NCI-H226 (cell line): ENCODE data around the gene ARID4B.
"Not testable (repeated sequence)": the region's sequence is repeated elsewhere in the genome, so short reads cannot be mapped to it uniquely, and the experiment has no call there.

ENCODE experiments used
- DNase-seq: peaks from one replicate; pipeline ENCODE4 v3.0.0-alpha.2; 2015

ARID4B gene

GRCh38 chr1:235266967-235267366, 61.0 kb downstream of the ARID4B start:
- no peak for DNase-seq

- no peak for DNase-seq
These were observed 61.7 kb downstream of the ARID4B start for GRCh38 chr1:235266325-235266724.

DNA sequence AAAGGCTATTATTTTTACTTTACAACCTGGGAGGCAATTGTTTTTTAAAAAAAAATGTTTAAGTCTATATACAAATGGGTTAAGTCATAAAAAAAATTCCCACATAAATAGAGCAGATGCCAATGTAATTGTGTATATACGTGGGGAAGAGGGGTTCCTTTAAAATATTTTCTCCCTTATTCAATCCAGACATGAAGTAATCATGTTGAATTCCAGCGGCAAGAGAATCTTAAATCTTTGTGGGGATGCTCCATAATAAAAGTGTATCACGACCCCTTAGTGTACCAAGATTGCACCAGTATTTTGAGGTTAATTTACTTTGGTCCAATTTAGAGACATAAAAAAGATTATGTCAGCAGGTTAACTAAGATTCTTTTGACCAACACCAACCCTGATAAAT, 62.1 kb downstream of the ARID4B start:
- DNase-seq: no peak

- DNase-seq: no peak
These were observed 63.7 kb downstream of the ARID4B start for GRCh38 chr1:235264327-235264726.

GRCh38 chr1:235262539-235262938, 65.4 kb downstream of the ARID4B start:
- DNase-seq: no peak

- DNase-seq: no peak
These were observed 66.7 kb downstream of the ARID4B start for GRCh38 chr1:235261243-235261642.

- DNase-seq: no peak
These were observed 68.7 kb downstream of the ARID4B start for GRCh38 chr1:235259133-235259778.

DNA sequence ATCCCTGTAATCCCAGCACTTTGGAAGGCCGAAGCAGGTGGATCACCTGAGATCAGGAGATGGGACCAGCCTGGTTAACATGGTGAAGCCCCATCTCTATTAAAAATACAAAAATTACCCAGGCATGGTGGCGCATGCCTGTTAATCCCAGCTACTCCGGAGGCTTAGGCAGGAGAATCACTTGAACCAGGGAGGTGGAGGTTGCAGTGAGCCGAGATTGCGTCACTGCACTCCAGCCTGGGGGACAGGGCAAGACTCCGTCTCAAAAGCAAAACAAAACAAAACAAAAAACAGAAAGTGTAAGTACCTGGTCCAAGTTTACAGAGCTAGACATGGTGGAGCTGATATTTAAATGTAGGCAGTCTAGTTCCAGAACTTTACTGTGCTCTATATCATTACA, 69.9 kb downstream of the ARID4B start:
- DNase-seq: not testable (repeated sequence)

GRCh38 chr1:235254721-235255120, 73.3 kb downstream of the ARID4B start:
- no peak for DNase-seq

DNA sequence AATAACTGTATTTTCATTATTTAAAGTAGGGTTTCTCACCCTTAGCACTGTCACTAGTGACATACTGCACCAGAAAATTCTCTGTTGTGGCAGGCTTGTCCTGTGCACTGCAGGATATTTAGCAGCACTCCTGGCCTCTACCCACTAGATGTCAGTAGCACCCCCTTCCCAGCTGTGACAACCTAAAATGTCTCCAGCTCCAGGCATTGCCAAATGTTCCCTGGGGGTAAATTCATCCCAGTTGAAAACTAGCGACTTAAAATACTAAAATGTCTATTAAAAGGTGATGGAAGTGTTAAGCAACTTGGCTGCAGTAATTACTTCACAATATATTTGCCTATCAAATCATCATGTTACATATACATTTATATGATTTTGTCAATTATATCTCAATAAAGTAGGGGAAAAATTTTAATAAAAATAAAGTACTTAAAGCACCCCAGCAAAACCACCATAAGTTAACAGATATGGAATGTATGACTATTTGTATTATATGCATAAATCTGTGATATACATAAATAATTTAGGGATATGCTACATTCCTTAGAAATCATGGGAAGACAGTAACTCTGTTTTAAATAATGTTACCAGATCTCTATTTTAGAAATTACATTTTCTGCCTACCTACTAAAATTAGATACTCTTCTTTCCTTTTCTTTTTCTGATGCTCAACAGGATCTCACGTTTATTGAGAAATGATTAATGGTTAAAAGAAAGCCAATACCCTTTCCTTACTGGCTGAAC, 74.6 kb downstream of the ARID4B start:
- DNase-seq: no peak

DNA sequence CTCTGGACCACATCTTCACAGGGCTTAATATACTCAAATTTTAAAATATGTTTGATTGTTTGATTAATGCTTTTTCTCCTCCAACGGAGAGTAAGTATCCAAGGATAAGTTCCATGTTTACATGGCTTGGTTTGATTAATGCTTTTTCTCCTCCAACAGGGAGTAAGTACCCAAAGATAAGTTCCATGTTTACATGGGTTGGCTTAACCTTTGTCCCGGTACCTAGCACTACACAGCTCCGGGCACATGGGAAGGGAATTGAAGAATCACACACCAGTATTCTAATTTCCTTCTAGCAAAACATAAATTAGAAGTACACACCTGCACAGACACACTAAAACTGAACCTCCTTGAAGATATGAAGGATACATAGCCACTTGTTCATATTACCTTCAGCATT, 77.5 kb downstream of the ARID4B start:
- no peak for DNase-seq

DNA sequence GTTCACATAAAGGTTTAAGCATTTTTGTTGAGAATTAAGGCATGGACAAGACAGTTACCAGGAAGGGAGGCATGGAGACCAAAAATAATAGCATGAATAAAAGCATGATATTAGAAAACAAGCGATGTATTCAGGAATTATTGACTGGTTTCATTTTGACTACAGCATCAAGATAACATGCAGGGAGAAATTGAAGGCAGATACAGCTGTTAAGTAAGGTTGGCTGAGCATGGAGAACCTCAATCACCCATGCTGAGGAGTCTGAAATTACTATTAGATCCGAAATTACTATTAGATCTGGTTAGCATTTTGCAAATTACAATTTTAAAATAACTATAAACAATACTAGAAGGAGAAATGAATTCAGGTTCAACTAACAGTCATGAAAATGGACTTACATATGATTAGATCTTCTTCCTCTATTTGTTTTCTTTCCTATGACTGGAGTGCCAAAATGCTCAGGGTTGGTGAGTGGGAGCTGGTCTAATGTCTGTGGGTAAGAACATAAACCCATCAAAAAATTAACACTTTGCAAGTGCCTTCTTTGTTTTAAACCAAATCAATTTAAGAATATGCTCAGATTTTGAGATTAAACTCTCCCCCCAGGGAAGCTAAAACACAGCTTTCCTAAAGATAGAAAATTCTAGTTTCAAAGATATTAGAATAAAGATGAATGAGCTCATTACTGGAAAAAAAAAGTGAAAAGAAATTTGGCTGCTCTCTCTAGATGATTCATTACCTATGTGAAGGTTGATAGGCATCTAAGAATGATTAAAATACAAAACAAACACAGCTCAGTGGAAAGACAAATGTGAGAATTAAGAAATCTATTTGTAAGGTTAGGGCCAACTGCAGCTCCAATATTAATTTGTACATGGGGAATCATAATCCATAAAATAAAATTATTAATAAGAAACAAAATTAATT, 81.7 kb downstream of the ARID4B start:
- DNase-seq: no peak

DNA sequence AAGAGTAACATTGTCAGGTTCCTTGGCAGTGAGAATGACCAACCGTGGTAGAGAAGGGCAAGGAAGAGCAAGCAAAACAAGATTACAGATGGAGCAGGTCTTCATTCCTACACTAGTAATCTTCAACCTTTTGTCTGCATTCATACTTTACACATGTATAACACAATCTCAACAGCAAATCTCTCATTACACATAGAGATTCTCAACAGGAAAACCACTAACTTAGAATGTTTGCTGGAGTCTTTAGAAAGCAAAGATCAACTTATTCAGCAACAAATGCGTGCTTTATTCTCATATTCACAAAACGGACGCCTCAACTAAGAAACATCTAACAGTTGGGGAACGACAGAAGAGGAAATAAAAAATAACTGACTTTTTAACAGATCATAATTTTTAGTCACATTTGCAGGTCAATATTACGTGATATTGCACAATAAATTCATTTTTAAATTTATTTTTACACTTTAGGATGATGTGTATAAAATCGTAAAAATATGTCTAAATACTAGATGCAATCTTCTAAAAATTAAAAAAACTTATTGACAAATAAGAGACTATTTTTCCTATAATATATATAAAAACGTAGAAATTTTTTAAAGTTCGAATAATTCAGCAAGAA, 82.9 kb downstream of the ARID4B start:
- DNase-seq: no peak

- no peak for DNase-seq
These were observed 87.0 kb downstream of the ARID4B start for GRCh38 chr1:235240960-235241359.

GRCh38 chr1:235239851-235240250, 88.1 kb downstream of the ARID4B start:
- no peak for DNase-seq

- DNase-seq: no peak
These were observed 89.4 kb downstream of the ARID4B start for GRCh38 chr1:235238558-235238957.

GRCh38 chr1:235236128-235236527, 91.9 kb downstream of the ARID4B start:
- DNase-seq: no peak

DNA sequence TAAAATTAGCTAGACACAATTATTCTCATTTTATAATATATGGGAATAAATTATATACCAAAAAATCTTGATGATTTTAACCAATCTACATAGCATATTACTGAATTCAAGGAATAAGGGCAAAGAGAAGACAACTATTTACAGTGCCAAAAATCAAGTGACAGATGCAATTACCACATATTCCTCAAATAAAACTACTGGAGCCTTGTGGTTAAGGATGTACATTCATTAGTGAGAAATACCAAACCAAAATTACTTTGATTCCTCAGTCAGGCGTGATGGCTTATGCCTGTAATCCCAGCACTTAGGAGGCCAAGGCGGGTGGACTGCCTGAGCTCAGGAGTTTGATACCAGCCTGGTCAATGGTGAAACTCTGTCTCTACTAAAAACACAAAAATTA, 98.1 kb downstream of the ARID4B start:
- no peak for DNase-seq

DNA sequence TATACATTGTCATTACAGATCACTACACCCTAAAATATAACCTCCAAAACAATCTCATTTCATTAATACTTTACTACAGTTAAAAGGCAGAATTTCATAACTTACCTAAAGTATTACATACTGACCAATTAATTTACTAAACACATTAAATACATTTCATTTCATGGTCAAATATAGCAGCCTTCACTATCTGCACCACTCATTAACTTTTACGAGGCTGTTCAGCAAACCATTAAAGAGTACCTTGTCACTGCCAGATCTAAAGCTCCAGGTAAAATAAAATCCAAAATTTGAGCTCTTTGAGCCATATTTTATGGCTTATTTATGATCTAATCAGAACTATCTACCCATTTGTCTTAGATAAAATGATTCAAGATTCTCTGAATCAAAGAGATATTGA, 100.6 kb downstream of the ARID4B start:
- DNase-seq: no peak

- DNase-seq: no peak
These were observed 101.0 kb downstream of the ARID4B start for GRCh38 chr1:235226933-235227332.

DNA sequence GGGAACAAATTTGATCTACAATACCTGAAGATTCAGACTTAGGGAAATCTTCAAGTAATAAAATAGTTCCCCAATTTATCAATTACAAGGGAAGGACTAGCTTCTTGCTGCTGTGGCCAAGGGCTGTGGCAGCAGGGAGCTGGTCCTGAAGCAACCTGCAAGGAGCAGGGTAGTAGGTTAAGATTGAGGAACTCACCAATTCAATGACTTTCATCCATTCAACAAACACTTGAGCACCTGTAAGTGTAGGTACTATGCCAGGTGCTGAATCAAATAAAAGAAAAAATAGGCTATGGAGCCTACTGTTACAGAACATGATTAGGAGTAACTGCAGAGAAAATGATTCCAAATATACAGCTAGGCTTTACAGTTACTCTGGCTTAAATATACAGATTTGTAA, 102.7 kb downstream of the ARID4B start:
- DNase-seq: no peak

DNA sequence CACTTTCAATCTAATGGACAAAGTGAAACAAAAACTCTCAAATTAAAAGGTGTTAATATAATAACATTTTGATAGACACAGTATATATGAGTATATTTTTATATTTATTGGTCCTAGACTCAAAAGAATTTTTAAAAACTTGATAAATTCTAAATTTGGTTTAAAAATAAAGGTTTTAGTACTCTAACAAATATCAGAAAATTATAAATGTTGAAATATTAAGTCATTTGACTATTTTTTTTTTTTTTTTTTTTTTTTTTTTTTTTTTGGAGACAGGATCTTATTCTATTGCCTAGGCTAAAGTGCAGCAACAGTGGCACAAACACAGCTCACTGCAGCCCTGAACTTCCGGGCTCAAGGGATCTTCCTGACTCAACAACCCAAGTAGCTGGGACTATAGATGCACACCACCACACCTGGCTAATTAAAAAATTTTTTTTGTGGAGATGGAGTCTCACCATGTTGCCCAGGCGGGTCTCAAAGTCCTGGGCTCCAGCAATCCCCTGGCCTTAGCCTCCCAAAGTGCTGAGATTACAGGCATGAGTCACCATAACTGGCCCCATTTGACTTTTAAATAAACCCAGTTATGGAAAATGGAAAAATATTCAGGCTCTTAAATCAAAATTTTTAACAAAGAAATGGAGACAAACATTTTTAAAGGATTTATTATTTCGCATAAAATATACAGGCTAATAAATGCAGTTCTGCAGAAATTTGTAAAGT, 106.2 kb downstream of the ARID4B start:
- DNase-seq: no peak

GRCh38 chr1:235215453-235215852, 112.5 kb downstream of the ARID4B start:
- no peak for DNase-seq
